Upper lobe of left lung (tissue), 6 donors: ENCODE measurements around the gene BCKDHA. TPM values are rescaled to one million over a fixed set of nuclear protein-coding genes. Genes with fewer than 3 reads are reported as not detected.

Experiments used
- ATAC-seq, 2 donors: fragments of 200-7000 bp; cut with Tn5 transposase; one replicate each; pipeline ENCODE4 v1.9.1; 2022; ENCODE audit warnings: mild to moderate bottlenecking in 2 of 2, moderate library complexity in 2 of 2; ENCODE audit not compliant: low FRiP score in 2 of 2
- DNase-seq, 2 donors: peaks; one replicate each; pipeline ENCODE4 v3.0.0-alpha.2; 2019 to 2020
- H3K27ac ChIP-seq, 4 donors: fragments of 200-600 bp; sonication (generic); one replicate each; pipeline ENCODE4 v1.5.1; 2016 to 2019
- H3K27me3 ChIP-seq, 4 donors: fragments of 200-600 bp; sonication (generic); one replicate each; pipeline ENCODE4 v1.5.1; 2017 to 2019
- H3K36me3 ChIP-seq, 4 donors: fragments of 200-600 bp; sonication (generic); one replicate each; pipeline ENCODE4 v1.5.1; 2016 to 2019
- H3K4me1 ChIP-seq, 4 donors: fragments of 200-600 bp; sonication (generic); one replicate each; pipeline ENCODE4 v1.5.1; 2018 to 2019
- H3K4me3 ChIP-seq, 4 donors: fragments of 200-600 bp; sonication (generic); one replicate each; pipeline ENCODE4 v1.5.1; 2017 to 2019; ENCODE audit warnings: mild to moderate bottlenecking in 2 of 4, moderate library complexity in 1 of 4
- H3K9me3 ChIP-seq, 4 donors: fragments of 200-600 bp; sonication (generic); one replicate each; pipeline ENCODE4 v1.5.1; 2018 to 2019
- EP300 ChIP-seq, 4 donors: sonication (generic); formaldehyde crosslinking; IDR thresholded peaks; one replicate each; pipeline ENCODE4 v1.5.1; 2017; ENCODE audit warnings: antibody characterized with exemption in 4 of 4, control low read depth in 2 of 4
- POLR2A ChIP-seq, 4 donors: fragments of 450-650 bp; IDR thresholded peaks; one replicate each; pipeline ENCODE4 v1.5.1; 2016 to 2017; ENCODE audit warnings: antibody characterized with exemption in 4 of 4, mild to moderate bottlenecking in 2 of 4
- POLR2AphosphoS5 ChIP-seq, 2 donors: sonication (generic); formaldehyde crosslinking; IDR thresholded peaks; one replicate each; pipeline ENCODE4 v1.5.1; 2017; ENCODE audit warnings: antibody characterized with exemption in 2 of 2
- WGBS, 2 donors: methylation state at CpG; one replicate each; pipeline ENCODE4 v1.1.5; 2017 to 2018; 5-methylcytosine and 5-hydroxymethylcytosine counted together
- total RNA-seq, 6 donors: library from RNA; depleted of rRNA in 4 of 6; stranded (reverse); fragments of >200 nt in 4 of 6; gene quantifications; one replicate each; pipeline versions ENCODE4 v1.1.0 to v1.2.1, GENCODE V29; 2016 to 2021
- TF ChIP-seq, protein P1 (sequence below), 6 experiments: fragments of 450-650 bp in 4 of 6; fragments of 200-600 bp in 2 of 6; sonication (generic) in 2 of 6; IDR thresholded peaks; one replicate each; pipeline ENCODE4 v1.5.1; 2016 to 2019; ENCODE audit warnings: antibody characterized with exemption in 6 of 6
- donor health status: DM: no; HTN: no; CAD: no; lungs with moderate emphysema.
- donor health status: DM: no; HTN: yes; CAD: no; lungs with severe emphysema.

Gene BCKDHA
- total RNA-seq, 6 donors from 2014 or later = 28.4 to 71.7 (median 63.3) TPM

DNA sequence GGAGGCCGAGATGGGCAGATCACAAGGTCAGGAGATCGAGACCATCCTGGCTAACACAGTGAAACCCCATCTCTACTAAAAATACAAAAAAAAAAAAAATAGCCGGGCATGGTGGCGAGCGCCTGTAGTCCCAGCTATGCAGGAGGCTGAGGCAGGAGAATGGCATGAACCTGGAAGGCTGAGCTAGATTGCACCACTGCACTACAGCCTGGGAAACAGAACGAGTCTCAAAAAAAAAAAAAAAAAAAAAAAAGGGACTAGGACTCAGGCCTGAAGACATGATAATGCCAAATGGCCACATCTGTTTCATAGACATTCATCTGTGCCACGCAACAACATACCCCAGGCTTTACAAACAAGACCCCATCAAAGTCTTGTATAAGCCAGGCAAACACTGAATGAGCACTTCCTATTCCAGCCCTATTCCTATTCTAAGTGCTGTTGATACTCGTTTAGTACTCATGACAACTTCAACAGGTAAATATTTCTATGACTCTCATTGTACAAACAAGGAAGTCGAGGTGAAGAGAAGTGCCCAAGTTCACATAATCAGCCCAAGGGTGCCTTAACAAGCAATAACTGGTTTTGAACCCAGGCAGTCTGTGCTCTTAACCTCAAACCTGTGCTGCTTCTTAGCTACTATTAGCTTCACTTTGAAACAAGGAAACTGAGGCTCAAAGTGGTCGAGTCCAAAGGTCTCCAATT is 35.3 kb upstream of the BCKDHA start:
- Histone ChIP-seq H3K4me1 (peaks cover 19 to 36% (median 27%) of the 10 kb centered on the region in 4 donors), H3K36me3 (no peaks in the 10 kb centered on the region), H3K4me3 (no peak overlapping the region), H3K27me3 (no peaks in the 10 kb centered on the region), H3K27ac (peak overlapping the region; percentile 90 to 98 (median 98)), H3K9me3 (no peaks in the 10 kb centered on the region)
- ATAC-seq = peak in 1 of 2 donors; percentile 32
- 73 to 74% methylated on average over 10 of the region's 10 CpGs for WGBS, 2 donors
- TF ChIP-seq EP300 (IDR thresholded peaks at IDR 0.05) = no peak
- TF ChIP-seq, protein P1, sequence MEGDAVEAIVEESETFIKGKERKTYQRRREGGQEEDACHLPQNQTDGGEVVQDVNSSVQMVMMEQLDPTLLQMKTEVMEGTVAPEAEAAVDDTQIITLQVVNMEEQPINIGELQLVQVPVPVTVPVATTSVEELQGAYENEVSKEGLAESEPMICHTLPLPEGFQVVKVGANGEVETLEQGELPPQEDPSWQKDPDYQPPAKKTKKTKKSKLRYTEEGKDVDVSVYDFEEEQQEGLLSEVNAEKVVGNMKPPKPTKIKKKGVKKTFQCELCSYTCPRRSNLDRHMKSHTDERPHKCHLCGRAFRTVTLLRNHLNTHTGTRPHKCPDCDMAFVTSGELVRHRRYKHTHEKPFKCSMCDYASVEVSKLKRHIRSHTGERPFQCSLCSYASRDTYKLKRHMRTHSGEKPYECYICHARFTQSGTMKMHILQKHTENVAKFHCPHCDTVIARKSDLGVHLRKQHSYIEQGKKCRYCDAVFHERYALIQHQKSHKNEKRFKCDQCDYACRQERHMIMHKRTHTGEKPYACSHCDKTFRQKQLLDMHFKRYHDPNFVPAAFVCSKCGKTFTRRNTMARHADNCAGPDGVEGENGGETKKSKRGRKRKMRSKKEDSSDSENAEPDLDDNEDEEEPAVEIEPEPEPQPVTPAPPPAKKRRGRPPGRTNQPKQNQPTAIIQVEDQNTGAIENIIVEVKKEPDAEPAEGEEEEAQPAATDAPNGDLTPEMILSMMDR (IDR thresholded peaks at IDR 0.05) = no peak
- TF ChIP-seq POLR2AphosphoS5 (IDR thresholded peaks at IDR 0.05) = no peak
- no peak for TF ChIP-seq POLR2A (IDR thresholded peaks at IDR 0.05)
- no peak for DNase-seq

DNA sequence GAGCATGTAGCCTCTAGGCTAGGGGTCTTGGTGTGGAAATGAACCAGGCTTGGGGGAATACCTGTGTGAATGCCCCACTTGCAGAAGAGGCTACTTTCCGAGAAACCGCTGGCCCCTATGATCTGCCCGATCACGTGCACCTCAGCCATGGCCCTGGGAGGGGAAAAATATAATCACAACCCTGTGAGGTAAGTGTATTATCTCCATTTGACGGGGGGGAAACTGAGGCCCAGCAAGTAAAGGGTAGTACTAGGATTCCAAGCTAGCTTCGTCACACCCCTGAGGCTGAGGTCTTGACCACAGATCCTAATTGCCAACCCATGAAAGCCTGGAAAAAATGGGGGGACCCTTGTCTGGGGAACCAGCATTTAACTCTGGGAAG is 34.3 kb upstream of the BCKDHA start:
- Histone ChIP-seq H3K27me3 (no peaks in the 10 kb centered on the region), H3K4me3 (peak overlapping the region; percentile 48 to 77 (median 71)), H3K9me3 (no peaks in the 10 kb centered on the region), H3K4me1 (peaks cover 24 to 35% (median 35%) of the 10 kb centered on the region in 4 donors), H3K27ac (peak overlapping the region; percentile 90 to 98 (median 98)), H3K36me3 (no peaks in the 10 kb centered on the region)
- TF ChIP-seq EP300 (IDR thresholded peaks at IDR 0.05) (no peak), POLR2AphosphoS5 (IDR thresholded peaks at IDR 0.05) (no peak), POLR2A (IDR thresholded peaks at IDR 0.05) (no peak)
- TF ChIP-seq, protein P1 (IDR thresholded peaks at IDR 0.05) = no peak
- 39 to 40% methylated on average over 6 of the region's 6 CpGs for WGBS, 2 donors
- no peak for ATAC-seq
- DNase-seq = no peak

DNA sequence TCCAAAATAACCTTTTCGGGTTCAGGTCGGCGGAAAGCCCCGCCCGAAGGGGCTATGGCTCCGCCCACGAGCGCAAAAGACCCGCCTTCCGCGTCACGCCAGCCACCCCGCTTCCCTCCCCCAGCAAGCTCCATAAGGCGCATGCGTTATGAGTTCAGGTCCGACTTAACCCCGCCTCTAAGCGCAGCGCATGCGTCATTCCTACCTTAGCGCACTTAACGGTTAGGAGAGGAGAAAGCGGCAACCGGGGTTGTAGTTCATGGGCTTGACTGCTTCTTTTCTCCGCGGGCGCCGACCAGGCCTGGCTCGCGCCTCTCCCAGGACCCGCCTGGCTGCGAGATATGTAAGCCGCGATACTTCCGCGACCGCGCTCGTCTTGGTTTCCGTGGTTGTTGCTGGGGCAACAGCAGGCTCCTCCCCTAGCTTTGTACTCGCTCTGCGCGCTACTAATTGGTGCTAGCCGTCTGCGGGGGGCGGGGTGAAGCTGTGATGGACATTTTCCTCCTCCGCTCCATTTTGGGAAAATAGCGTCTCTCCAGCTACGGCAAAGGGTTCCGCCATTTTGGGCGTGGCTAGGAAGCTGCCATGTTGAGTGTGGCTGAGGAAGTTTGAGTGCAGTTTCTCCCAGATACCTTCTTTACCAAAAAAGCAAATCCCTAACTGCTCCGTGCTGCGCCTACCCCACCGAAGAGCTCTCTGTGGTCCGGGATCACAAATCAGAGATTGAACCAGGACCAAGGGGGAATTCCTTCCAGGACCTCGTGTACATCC is 33.7 kb upstream of the BCKDHA start, which contains the start of gene B9D2:
Gene B9D2 (minus strand): TSS at position 397 of the 771 bp plus-strand sequence. CDS start 630 bp downstream, outside the sequence.
- H3K4me1 ChIP-seq = peaks cover 24 to 41% (median 35%) of the 10 kb centered on the region in 4 donors
- peak; percentile 97 to 98 for ATAC-seq

DNA sequence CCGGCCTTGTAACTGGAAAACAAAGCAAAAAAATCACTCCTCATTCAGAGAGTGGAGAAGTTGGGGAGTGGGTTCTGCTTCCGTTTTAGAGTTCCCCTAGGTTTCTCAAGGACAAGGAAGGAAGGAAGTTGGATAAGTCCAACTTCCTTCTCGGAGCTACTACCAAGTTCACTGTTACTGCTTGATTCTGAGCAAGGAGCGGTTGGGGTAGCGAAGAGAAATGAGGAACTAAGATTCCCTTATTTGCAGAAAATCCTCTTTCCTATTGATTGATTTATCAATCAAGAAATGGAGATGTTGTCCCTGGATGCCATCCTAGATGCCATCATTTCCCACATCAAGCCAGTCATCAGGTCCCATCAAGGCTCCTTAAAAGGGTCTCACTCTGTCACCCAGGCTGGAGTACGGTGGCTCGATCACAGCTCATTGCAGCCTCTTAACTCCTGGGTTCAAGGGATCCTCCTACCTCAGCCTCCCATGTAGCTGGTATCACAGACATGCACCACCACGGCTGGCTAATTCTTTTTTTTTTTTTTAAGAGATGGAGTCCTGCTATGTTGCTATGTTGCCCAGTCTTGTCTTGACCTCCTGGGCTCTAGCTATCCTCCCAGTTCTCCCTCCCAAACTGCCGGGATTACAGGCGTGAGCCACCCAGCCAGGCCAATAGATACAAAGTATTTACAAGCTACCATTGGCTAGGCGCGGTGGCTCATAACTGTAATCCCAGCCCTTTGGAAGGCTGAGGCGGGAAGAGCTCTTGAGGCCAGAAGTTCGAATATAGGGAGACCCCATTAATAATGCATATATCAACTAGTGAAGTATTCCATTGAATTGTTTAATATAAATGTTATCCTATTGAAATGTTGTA is 32.9 kb upstream of the BCKDHA start:
- no peaks in the 10 kb centered on the region for H3K27me3 ChIP-seq
- peak overlapping the region; percentile 90 to 98 (median 98) for H3K27ac ChIP-seq
- DNase-seq (no peak), ATAC-seq (peak in 1 of 2 donors; percentile 29)
- H3K9me3 ChIP-seq = no peaks in the 10 kb centered on the region
- TF ChIP-seq, protein P1 (IDR thresholded peaks at IDR 0.05) = no peak
- TF ChIP-seq POLR2A (IDR thresholded peaks at IDR 0.05) = no peak
- no peak for TF ChIP-seq POLR2AphosphoS5 (IDR thresholded peaks at IDR 0.05)
- TF ChIP-seq EP300 (IDR thresholded peaks at IDR 0.05) = no peak
- H3K36me3 ChIP-seq = no peaks in the 10 kb centered on the region
- peak overlapping the region; percentile 48 to 74 (median 60) for H3K4me3 ChIP-seq
- H3K4me1 ChIP-seq = peaks cover 24 to 41% (median 36%) of the 10 kb centered on the region in 4 donors
- WGBS, 2 donors = 69 to 72% methylated on average over 14 of the region's 14 CpGs

More for the DNA sequence above, 33.7 kb upstream of the BCKDHA start, which contains the start of gene B9D2:
- 0 to 1% methylated on average over 16 to 20 of the region's 56 CpGs for WGBS, 2 donors
- Histone ChIP-seq H3K9me3 (no peaks in the 10 kb centered on the region), H3K27me3 (no peaks in the 10 kb centered on the region), H3K4me3 (peak within 1 kb of the TSS; percentile 48 to 77 (median 71)), H3K27ac (peak within 1 kb of the TSS; percentile 90 to 98 (median 98)), H3K36me3 (no peaks in the 10 kb centered on the region)
- TF ChIP-seq, protein P1 (IDR thresholded peaks at IDR 0.05) = peak in 4 of 6 experiments; percentile 6 to 31 (median 10)
- TF ChIP-seq POLR2A (IDR thresholded peaks at IDR 0.05) = peak; percentile 48 to 83 (median 65)
- peak; percentile 65 to 75 for TF ChIP-seq POLR2AphosphoS5 (IDR thresholded peaks at IDR 0.05)
- TF ChIP-seq EP300 (IDR thresholded peaks at IDR 0.05) = no peak
- peak; percentile 97 to 98 for DNase-seq
